ENCODE results near the gene ITGA6.

The ITGA6 gene

DNA sequence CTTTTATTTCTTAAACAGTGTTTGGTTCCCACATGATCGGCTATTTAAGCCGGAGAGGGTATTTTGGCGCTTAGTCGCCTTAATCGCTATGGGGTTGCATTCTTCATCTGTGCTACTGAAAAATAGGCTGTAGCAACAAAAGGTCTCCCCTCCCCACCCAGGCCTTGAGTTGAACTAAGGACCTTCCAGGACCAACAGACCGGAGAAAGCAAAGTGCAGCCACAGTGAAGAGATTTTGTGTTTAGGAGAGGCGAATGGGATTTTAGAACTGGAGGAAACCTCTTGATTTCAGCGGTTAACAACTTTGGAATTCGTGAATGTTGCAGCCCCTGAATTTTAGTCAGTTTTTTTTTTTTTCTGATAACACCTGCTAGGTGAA, 1.4 kb downstream of the ITGA6 start:
- FAIRE-seq = no peak

DNA sequence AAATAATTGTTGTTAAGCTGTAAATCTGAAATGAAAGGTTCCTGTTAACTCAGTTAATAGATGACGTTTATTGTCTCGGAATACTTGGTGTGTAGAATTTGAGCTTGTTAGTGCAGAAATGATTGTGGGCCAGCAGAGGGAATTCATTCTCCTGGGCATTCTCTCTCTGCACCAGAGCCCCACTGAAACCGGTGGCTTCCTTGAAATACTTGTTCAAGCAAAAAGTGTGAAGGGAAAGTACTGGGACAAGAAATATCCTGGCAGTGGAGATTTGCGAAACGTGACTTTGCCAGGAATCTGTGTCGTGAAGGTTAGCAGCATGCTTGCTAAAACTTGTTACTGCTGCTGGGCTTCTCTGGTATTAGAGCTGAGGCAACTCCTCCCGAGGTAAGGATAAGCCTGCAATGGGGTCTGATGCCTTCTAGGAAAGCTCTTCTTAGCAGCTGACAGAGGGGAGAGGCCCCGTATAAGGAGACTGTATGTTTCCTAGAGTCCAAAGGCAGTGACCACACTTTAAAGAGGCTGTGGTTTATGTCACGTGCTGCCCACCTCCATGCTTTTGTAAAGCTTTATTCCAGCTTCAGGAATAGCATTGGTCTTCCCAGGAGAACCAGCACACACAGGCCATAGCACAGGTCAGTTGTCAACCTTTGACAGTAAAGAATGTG, 2.0 kb downstream of the ITGA6 start:
- TF ChIP-seq, protein P1, sequence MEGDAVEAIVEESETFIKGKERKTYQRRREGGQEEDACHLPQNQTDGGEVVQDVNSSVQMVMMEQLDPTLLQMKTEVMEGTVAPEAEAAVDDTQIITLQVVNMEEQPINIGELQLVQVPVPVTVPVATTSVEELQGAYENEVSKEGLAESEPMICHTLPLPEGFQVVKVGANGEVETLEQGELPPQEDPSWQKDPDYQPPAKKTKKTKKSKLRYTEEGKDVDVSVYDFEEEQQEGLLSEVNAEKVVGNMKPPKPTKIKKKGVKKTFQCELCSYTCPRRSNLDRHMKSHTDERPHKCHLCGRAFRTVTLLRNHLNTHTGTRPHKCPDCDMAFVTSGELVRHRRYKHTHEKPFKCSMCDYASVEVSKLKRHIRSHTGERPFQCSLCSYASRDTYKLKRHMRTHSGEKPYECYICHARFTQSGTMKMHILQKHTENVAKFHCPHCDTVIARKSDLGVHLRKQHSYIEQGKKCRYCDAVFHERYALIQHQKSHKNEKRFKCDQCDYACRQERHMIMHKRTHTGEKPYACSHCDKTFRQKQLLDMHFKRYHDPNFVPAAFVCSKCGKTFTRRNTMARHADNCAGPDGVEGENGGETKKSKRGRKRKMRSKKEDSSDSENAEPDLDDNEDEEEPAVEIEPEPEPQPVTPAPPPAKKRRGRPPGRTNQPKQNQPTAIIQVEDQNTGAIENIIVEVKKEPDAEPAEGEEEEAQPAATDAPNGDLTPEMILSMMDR (IDR thresholded peaks at IDR 0.05; ENCODE audit: insufficient read depth, missing control alignments) = no peak
- no peak for FAIRE-seq
- no peak for DNase-seq (ENCODE audit: insufficient read length, low spot score)

More for the DNA sequence above, 1.4 kb downstream of the ITGA6 start:
- DNase-seq (ENCODE audit: insufficient read length, low spot score) = no peak
- TF ChIP-seq, protein P1 (IDR thresholded peaks at IDR 0.05; ENCODE audit: insufficient read depth, missing control alignments) = no peak

DNA sequence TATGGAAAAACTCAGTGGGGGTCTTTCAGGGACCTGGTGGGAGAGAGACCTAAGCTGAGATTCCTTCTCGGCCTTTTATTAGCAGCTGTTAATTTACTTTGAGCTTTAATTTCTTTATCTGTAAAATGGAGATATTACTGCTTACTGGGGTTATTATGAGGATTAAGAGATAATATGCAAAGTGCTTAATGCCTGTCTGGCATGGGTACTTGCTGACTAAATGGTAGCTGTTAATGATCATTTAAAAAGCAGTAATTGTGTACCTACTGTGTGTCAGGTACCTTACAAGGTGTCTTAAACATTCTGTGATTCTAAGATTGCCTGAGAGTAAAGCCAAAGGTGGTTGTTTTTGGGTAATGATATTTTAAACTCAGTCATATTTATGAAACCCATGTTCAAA, 2.6 kb downstream of the ITGA6 start:
- TF ChIP-seq, protein P1 (IDR thresholded peaks at IDR 0.05; ENCODE audit: insufficient read depth, missing control alignments) = no peak
- DNase-seq (ENCODE audit: insufficient read length, low spot score) = no peak
- FAIRE-seq = no peak

GRCh38 chr2:172430678-172431077, 3.3 kb downstream of the ITGA6 start:
- DNase-seq (ENCODE audit: insufficient read length, low spot score) (no peak), FAIRE-seq (no peak)
- TF ChIP-seq, protein P1 (IDR thresholded peaks at IDR 0.05; ENCODE audit: insufficient read depth, missing control alignments) = no peak

DNA sequence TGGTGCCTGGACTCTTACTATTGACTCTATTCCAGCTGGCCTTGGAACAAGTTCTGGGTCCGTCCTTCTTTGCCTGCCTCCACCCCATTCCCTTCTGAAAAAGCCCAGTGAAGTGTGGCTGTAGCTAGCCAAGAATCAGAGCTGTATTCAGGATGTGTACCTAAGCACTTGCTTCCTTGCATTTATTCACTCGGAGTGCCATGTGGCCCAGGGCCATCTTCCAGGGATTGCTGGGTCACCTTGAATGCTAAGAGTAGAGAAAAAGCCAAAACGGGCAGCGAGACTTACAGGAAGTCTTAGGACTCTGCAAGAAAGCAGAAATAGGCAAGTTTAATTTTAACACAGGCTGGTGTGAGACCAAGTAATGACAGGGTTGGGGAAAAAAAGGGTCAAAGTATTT, 4.1 kb downstream of the ITGA6 start:
- FAIRE-seq = no peak
- no peak for DNase-seq (ENCODE audit: insufficient read length, low spot score)
- TF ChIP-seq, protein P1 (IDR thresholded peaks at IDR 0.05; ENCODE audit: insufficient read depth, missing control alignments) = no peak

DNA sequence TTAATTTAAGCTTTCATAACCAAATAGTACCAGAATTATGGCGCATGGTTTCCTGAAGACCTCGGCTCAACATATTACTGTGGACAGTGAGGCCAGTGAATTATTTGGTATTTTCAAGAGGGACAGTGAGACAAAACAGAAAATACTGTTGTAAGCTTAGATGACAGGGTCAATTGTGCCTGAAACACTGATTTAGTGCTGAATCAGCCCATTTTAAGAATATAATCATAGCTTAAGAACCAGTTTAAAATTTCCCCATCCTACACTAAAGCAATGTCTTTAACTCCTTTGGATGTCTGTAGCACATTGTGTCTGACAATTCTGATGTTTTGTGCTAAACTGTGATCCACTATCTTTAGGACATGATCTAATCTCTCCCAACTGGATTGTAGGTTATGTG, 4.6 kb downstream of the ITGA6 start:
- DNase-seq (ENCODE audit: insufficient read length, low spot score) (no peak), FAIRE-seq (no peak)
- TF ChIP-seq, protein P1 (IDR thresholded peaks at IDR 0.05; ENCODE audit: insufficient read depth, missing control alignments) = no peak

- no peak for FAIRE-seq
- TF ChIP-seq, protein P1 (IDR thresholded peaks at IDR 0.05; ENCODE audit: insufficient read depth, missing control alignments) = no peak
Measured at GRCh38 chr2:172433144-172433543, 5.8 kb downstream of the ITGA6 start.

More at GRCh38 chr2:172433144-172433543, 5.8 kb downstream of the ITGA6 start:
- DNase-seq (ENCODE audit: insufficient read length, low spot score) = no peak
